ENCODE data around the gene DPH7.

DPH7 gene

DNA sequence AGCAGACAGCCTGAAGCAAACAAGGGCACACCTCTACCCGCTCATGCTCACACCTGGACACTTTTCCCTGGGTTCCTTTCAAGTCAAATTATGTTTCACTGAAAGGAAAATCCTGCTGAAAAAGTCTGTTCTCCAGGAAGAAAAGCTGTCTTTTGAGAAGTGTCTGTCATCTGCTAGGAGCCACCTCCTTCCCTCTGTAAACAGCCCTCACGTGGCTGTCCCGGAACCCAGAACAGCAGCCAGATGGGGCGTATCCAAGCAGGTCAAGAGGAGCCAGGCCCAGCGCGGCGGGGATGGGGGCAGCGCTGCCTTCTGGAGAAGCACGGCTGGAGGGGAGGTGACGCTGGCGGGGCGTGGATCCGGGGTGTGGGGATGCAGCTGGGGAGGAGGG lies 28.5 kb downstream of the DPH7 start, which contains the start of gene PNPLA7 (continued):
- no peak for TF ChIP-seq GLIS3 (CRISPR knock-in tag; IDR thresholded peaks at IDR 0.05)
- no peak for TF ChIP-seq OSR1 (CRISPR knock-in tag; IDR thresholded peaks at IDR 0.05)

DNA sequence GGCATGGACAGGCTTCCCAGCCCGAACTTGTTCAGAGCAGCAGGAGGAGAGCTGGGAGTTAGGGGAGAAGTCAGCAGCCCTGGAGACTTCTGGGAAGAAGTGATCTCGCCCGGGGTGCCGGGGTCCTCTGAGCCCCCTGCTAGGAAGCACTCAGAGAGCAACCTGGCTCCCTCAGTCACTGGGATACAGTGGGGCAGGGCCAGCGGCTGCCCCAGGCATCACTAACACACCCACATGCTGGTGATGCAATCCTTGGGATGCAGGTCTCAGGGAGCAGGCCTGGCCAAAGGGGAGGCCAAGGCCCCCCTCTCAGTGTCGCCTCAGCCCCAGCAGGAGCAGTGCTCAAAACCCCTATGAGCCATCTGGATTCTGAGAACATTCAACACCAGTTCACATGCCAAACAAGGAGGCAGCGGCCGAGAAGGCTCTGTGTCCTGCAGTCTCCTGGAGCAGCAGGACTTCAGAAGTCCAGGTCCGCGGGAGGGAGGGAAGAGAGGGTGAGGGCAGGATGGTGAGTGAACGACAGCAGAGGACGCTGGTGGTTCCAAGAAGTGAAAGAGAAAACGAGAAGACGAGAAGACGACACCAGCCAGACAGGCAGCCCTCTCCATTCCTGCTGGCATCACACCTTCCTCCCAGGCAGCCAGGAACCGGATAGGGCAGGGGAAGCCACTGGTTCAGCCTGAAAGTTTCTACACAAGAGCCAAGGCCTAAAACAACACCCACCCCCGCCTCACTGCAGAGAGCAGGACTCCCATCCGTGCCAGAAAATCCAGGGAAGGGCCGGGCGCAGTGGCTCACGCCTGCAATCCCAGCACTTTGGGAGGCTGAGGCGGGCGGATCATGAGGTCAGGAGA lies 30.8 kb downstream of the DPH7 start:
- TF ChIP-seq ISL1 (CRISPR knock-in tag; IDR thresholded peaks at IDR 0.05): no peak
- TF ChIP-seq ZFP3 (CRISPR knock-in tag; IDR thresholded peaks at IDR 0.05): no peak
- TF ChIP-seq ESRRG (CRISPR knock-in tag; IDR thresholded peaks at IDR 0.05): no peak
- no peak for TF ChIP-seq SNAI2 (CRISPR knock-in tag; IDR thresholded peaks at IDR 0.05)
- TF ChIP-seq ZFP30 (CRISPR knock-in tag; IDR thresholded peaks at IDR 0.05): no peak
- TF ChIP-seq TCF4 (CRISPR knock-in tag; IDR thresholded peaks at IDR 0.05; ENCODE audit: borderline replicate concordance): no peak
- TF ChIP-seq BACH2 (CRISPR knock-in tag; IDR thresholded peaks at IDR 0.05; ENCODE audit: borderline replicate concordance): no peak
- no peak for TF ChIP-seq PPARA (CRISPR knock-in tag; IDR thresholded peaks at IDR 0.05; ENCODE audit: borderline replicate concordance)
- no peak for TF ChIP-seq OSR1 (CRISPR knock-in tag; IDR thresholded peaks at IDR 0.05)
- TF ChIP-seq ARNTL (CRISPR knock-in tag; IDR thresholded peaks at IDR 0.05; ENCODE audit: borderline replicate concordance, low read depth): no peak
- no peak for ATAC-seq

DNA sequence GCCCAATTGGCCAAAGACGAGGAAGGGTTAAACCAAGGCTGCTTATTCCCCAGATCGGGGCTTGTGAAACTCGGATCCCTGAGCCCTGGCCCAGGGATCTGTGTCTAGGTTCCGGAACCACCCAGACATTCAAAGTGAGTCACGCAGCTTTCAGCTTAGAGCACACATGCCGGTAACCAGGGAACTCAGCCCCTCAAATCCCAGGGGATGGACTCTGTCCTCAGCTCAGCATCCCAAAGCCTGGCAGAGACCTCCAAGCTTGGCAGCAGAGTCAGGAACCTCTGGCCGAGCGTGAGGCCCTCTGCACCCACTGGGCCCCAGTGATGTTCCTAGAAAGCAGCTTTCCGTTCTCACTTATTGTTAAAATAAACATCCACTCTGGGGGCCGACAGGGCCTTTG lies 33.6 kb downstream of the DPH7 start:
- TF ChIP-seq ZFP3 (CRISPR knock-in tag; IDR thresholded peaks at IDR 0.05) (no peak), ESRRG (CRISPR knock-in tag; IDR thresholded peaks at IDR 0.05) (no peak), OSR1 (CRISPR knock-in tag; IDR thresholded peaks at IDR 0.05) (no peak), PPARA (CRISPR knock-in tag; IDR thresholded peaks at IDR 0.05; ENCODE audit: borderline replicate concordance) (no peak), CSDC2 (CRISPR knock-in tag; IDR thresholded peaks at IDR 0.05) (no peak), RARB (CRISPR knock-in tag; IDR thresholded peaks at IDR 0.05) (no peak), ZC3H10 (CRISPR knock-in tag; IDR thresholded peaks at IDR 0.05) (no peak), SNAI2 (CRISPR knock-in tag; IDR thresholded peaks at IDR 0.05) (no peak), ZNF8 (CRISPR knock-in tag; IDR thresholded peaks at IDR 0.05) (no peak), TOX (CRISPR knock-in tag; IDR thresholded peaks at IDR 0.05; ENCODE audit: borderline replicate concordance) (no peak)
- TF ChIP-seq, protein P1, sequence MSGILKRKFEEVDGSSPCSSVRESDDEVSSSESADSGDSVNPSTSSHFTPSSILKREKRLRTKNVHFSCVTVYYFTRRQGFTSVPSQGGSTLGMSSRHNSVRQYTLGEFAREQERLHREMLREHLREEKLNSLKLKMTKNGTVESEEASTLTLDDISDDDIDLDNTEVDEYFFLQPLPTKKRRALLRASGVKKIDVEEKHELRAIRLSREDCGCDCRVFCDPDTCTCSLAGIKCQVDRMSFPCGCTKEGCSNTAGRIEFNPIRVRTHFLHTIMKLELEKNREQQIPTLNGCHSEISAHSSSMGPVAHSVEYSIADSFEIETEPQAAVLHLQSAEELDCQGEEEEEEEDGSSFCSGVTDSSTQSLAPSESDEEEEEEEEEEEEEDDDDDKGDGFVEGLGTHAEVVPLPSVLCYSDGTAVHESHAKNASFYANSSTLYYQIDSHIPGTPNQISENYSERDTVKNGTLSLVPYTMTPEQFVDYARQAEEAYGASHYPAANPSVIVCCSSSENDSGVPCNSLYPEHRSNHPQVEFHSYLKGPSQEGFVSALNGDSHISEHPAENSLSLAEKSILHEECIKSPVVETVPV (CRISPR knock-in tag; IDR thresholded peaks at IDR 0.05): no peak
- TF ChIP-seq, protein P2, sequence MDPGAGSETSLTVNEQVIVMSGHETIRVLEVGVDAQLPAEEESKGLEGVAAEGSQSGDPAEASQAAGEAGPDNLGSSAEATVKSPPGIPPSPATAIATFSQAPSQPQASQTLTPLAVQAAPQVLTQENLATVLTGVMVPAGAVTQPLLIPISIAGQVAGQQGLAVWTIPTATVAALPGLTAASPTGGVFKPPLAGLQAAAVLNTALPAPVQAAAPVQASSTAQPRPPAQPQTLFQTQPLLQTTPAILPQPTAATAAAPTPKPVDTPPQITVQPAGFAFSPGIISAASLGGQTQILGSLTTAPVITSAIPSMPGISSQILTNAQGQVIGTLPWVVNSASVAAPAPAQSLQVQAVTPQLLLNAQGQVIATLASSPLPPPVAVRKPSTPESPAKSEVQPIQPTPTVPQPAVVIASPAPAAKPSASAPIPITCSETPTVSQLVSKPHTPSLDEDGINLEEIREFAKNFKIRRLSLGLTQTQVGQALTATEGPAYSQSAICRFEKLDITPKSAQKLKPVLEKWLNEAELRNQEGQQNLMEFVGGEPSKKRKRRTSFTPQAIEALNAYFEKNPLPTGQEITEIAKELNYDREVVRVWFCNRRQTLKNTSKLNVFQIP (CRISPR knock-in tag; IDR thresholded peaks at IDR 0.05; ENCODE audit: borderline replicate concordance, low read depth): no peak
- TF ChIP-seq, protein P3, sequence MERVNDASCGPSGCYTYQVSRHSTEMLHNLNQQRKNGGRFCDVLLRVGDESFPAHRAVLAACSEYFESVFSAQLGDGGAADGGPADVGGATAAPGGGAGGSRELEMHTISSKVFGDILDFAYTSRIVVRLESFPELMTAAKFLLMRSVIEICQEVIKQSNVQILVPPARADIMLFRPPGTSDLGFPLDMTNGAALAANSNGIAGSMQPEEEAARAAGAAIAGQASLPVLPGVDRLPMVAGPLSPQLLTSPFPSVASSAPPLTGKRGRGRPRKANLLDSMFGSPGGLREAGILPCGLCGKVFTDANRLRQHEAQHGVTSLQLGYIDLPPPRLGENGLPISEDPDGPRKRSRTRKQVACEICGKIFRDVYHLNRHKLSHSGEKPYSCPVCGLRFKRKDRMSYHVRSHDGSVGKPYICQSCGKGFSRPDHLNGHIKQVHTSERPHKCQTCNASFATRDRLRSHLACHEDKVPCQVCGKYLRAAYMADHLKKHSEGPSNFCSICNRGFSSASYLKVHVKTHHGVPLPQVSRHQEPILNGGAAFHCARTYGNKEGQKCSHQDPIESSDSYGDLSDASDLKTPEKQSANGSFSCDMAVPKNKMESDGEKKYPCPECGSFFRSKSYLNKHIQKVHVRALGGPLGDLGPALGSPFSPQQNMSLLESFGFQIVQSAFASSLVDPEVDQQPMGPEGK (CRISPR knock-in tag; IDR thresholded peaks at IDR 0.05; ENCODE audit: borderline replicate concordance): no peak
- TF ChIP-seq, protein P4, sequence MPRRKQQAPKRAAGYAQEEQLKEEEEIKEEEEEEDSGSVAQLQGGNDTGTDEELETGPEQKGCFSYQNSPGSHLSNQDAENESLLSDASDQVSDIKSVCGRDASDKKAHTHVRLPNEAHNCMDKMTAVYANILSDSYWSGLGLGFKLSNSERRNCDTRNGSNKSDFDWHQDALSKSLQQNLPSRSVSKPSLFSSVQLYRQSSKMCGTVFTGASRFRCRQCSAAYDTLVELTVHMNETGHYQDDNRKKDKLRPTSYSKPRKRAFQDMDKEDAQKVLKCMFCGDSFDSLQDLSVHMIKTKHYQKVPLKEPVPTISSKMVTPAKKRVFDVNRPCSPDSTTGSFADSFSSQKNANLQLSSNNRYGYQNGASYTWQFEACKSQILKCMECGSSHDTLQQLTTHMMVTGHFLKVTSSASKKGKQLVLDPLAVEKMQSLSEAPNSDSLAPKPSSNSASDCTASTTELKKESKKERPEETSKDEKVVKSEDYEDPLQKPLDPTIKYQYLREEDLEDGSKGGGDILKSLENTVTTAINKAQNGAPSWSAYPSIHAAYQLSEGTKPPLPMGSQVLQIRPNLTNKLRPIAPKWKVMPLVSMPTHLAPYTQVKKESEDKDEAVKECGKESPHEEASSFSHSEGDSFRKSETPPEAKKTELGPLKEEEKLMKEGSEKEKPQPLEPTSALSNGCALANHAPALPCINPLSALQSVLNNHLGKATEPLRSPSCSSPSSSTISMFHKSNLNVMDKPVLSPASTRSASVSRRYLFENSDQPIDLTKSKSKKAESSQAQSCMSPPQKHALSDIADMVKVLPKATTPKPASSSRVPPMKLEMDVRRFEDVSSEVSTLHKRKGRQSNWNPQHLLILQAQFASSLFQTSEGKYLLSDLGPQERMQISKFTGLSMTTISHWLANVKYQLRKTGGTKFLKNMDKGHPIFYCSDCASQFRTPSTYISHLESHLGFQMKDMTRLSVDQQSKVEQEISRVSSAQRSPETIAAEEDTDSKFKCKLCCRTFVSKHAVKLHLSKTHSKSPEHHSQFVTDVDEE (CRISPR knock-in tag; IDR thresholded peaks at IDR 0.05): no peak
- TF ChIP-seq, protein P5, sequence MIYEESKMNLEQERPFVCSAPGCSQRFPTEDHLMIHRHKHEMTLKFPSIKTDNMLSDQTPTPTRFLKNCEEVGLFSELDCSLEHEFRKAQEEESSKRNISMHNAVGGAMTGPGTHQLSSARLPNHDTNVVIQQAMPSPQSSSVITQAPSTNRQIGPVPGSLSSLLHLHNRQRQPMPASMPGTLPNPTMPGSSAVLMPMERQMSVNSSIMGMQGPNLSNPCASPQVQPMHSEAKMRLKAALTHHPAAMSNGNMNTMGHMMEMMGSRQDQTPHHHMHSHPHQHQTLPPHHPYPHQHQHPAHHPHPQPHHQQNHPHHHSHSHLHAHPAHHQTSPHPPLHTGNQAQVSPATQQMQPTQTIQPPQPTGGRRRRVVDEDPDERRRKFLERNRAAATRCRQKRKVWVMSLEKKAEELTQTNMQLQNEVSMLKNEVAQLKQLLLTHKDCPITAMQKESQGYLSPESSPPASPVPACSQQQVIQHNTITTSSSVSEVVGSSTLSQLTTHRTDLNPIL (CRISPR knock-in tag; IDR thresholded peaks at IDR 0.05; ENCODE audit: low read depth): no peak
- ATAC-seq: no peak
